Astrocyte (in vitro differentiated cells and primary cell): ENCODE results near the gene DDB1. TPM values are rescaled to one million over a fixed set of nuclear protein-coding genes. Genes with fewer than 3 reads are reported as not detected.

ENCODE experiments used
- DNase-seq: peaks from one replicate; pipeline ENCODE4 v3.0.0-alpha.2; 2010; ENCODE audit warnings: low read depth
- FAIRE-seq: peaks from 2 replicates; lab custom pipeline; 2011; peaks lifted over from hg19 to GRCh38; lab: Jason Lieb, UNC
- H2AFZ ChIP-seq: 2 replicates; pipeline ENCODE4 v1.6.0; 2012; ENCODE audit warnings: low read depth, low read length, inconsistent platforms
- H3K27ac ChIP-seq: 2 replicates; pipeline ENCODE4 v1.5.1; 2011; ENCODE audit warnings: low read depth, low read length, inconsistent platforms
- H3K27me3 ChIP-seq: 2 replicates; pipeline ENCODE4 v1.6.0; 2011; ENCODE audit warnings: low read length, inconsistent platforms; ENCODE audit not compliant: insufficient read depth
- H3K36me3 ChIP-seq: 2 replicates; pipeline ENCODE4 v1.5.1; 2011; ENCODE audit warnings: low read length, inconsistent platforms; ENCODE audit not compliant: insufficient read depth
- H3K4me1 ChIP-seq: 2 replicates; pipeline ENCODE4 v1.5.1; 2011; ENCODE audit warnings: low read length, inconsistent platforms; ENCODE audit not compliant: insufficient read depth
- H3K4me2 ChIP-seq: 2 replicates; pipeline ENCODE4 v1.6.0; 2012; ENCODE audit warnings: low read length, inconsistent platforms
- H3K4me3 ChIP-seq: 2 replicates; pipeline ENCODE4 v1.5.1; 2011; ENCODE audit warnings: low read depth, mild to moderate bottlenecking, low read length, inconsistent platforms; ENCODE audit not compliant: insufficient read depth
- H3K79me2 ChIP-seq: 2 replicates; pipeline ENCODE4 v1.6.0; 2012; ENCODE audit warnings: mild to moderate bottlenecking, low read length, inconsistent platforms; ENCODE audit not compliant: insufficient read depth
- H3K9ac ChIP-seq: 2 replicates; pipeline ENCODE4 v1.6.0; 2012; ENCODE audit warnings: mild to moderate bottlenecking, low read length, inconsistent platforms
- H3K9me3 ChIP-seq: 2 replicates; pipeline ENCODE4 v1.5.1; 2012; ENCODE audit warnings: low read depth, mild to moderate bottlenecking, low read length, inconsistent platforms; ENCODE audit not compliant: insufficient read depth
- H4K20me1 ChIP-seq: 2 replicates; pipeline ENCODE4 v1.6.0; 2012; ENCODE audit warnings: low read length, inconsistent platforms; ENCODE audit not compliant: insufficient read depth
- H3K27ac Mint-ChIP-seq: one replicate; pipeline ENCODE4 v1.8.0; 2021; ENCODE audit warnings: mild to moderate bottlenecking, mixed read lengths; ENCODE audit not compliant: unreplicated experiment
- H3K27me3 Mint-ChIP-seq: one replicate; pipeline ENCODE4 v1.8.0; 2021; ENCODE audit warnings: low read depth, mixed read lengths; ENCODE audit not compliant: unreplicated experiment
- H3K36me3 Mint-ChIP-seq: one replicate; pipeline ENCODE4 v1.8.0; 2021; ENCODE audit warnings: low read depth, mixed read lengths; ENCODE audit not compliant: unreplicated experiment
- H3K4me1 Mint-ChIP-seq: one replicate; pipeline ENCODE4 v1.8.0; 2021; ENCODE audit warnings: low read depth, mixed read lengths; ENCODE audit not compliant: unreplicated experiment
- H3K4me3 Mint-ChIP-seq: one replicate; pipeline ENCODE4 v1.8.0; 2021; ENCODE audit warnings: mild to moderate bottlenecking, moderate library complexity, mixed read lengths; ENCODE audit not compliant: unreplicated experiment
- H3K9me3 Mint-ChIP-seq: one replicate; pipeline ENCODE4 v1.8.0; 2021; ENCODE audit warnings: mild to moderate bottlenecking, mixed read lengths; ENCODE audit not compliant: unreplicated experiment
- CTCF ChIP-seq: IDR thresholded peaks from 2 replicates; pipeline ENCODE4 v1.5.1; 2011; ENCODE audit warnings: low read depth, mild to moderate bottlenecking, inconsistent platforms, low read length, moderate library complexity; ENCODE audit not compliant: insufficient read depth
- EZH2 ChIP-seq: IDR thresholded peaks from 2 replicates; pipeline ENCODE4 v1.6.1; 2012; ENCODE audit warnings: mild to moderate bottlenecking, low read length, inconsistent platforms; ENCODE audit not compliant: insufficient read depth
- total RNA-seq: library from RNA; stranded (reverse); gene quantifications from 2 replicates; pipeline ENCODE4 v1.2.1, GENCODE V29; 2021

Gene DDB1
- total RNA-seq, 1 donor from 2014 or later, result 251 TPM

- Histone ChIP-seq H3K9ac (no peak overlapping the region), H3K4me3 (no peak overlapping the region), H4K20me1 (no peaks in the 10 kb centered on the region), H3K4me1 (no peaks in the 10 kb centered on the region), H3K4me2 (no peak overlapping the region), H3K27ac (no peak overlapping the region), H3K27me3 (no peaks in the 10 kb centered on the region), H3K36me3 (no peaks in the 10 kb centered on the region), H3K79me2 (no peaks in the 10 kb centered on the region), H3K9me3 (no peaks in the 10 kb centered on the region), H2AFZ (no peak overlapping the region)
- Mint-ChIP-seq H3K27me3 (peaks cover 2% of the 10 kb centered on the region), H3K4me3 (no peak overlapping the region), H3K36me3 (peaks cover 13% of the 10 kb centered on the region), H3K9me3 (no peaks in the 10 kb centered on the region), H3K27ac (no peak overlapping the region), H3K4me1 (peaks cover 3% of the 10 kb centered on the region)
- no peak for DNase-seq
- no peak for TF ChIP-seq CTCF
- no peak for TF ChIP-seq EZH2
- FAIRE-seq, result no peak
These were observed 68.5 kb downstream of the DDB1 start for GRCh38 chr11:61264371-61264770.

DNA sequence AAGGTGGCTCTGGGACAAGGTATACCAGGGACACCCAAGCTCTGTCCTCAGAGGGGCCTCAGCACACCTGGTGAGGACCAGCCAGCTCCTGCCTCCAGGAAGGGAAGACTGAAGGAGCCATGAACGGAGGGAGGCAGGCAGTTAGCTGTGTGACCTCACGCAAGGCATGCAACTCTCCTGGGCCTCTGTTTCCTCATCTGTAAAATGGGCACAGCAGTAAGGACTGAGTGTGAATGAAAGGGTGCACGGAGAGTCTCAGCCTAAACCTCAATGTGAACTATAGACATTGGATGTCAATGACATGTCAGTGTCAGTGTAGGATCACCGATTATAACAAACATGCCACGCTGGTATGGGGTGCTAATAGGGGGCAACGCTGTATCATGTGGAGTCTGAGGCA is 73.5 kb downstream of the DDB1 start:
- no peaks in the 10 kb centered on the region for H3K4me1 Mint-ChIP-seq
- Histone ChIP-seq H3K9me3 (no peaks in the 10 kb centered on the region), H2AFZ (no peak overlapping the region), H3K4me2 (no peak overlapping the region), H3K79me2 (no peaks in the 10 kb centered on the region), H3K4me1 (no peaks in the 10 kb centered on the region), H3K4me3 (no peak overlapping the region), H3K27ac (no peak overlapping the region), H3K9ac (no peak overlapping the region), H3K27me3 (no peaks in the 10 kb centered on the region), H3K36me3 (no peaks in the 10 kb centered on the region), H4K20me1 (no peaks in the 10 kb centered on the region)
- peaks cover 13% of the 10 kb centered on the region for H3K36me3 Mint-ChIP-seq
- peaks cover 2% of the 10 kb centered on the region for H3K27me3 Mint-ChIP-seq
- no peak for TF ChIP-seq CTCF
- TF ChIP-seq EZH2, result no peak
- no peak for DNase-seq
- no peak overlapping the region for H3K27ac Mint-ChIP-seq
- no peak overlapping the region for H3K4me3 Mint-ChIP-seq
- FAIRE-seq, result no peak
- no peaks in the 10 kb centered on the region for H3K9me3 Mint-ChIP-seq

DNA sequence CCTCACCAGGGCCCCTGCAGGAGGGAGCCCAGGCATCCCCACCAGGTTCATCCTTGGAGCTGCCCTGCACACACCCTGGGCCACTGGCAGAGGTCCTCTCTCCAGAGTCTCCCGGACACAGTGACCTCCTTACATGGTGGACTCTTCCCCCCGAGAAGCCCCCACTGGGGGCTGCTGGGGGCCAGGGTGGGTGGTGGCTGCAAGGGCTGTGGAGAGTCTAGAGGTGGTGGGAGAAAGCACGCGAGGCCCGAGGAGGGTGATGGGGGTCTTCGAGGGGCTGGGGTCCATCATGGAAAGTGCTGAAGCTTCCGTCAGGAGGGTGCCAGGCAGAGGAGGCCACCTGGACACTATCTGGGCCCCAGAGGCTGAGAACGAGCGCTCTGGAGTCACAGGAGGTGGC is 74.4 kb downstream of the DDB1 start:
- no peak for DNase-seq
- no peak overlapping the region for H3K4me3 Mint-ChIP-seq

More for the DNA sequence above, 74.4 kb downstream of the DDB1 start:
- Histone ChIP-seq H3K79me2 (no peaks in the 10 kb centered on the region), H3K9ac (no peak overlapping the region), H4K20me1 (no peaks in the 10 kb centered on the region), H3K27ac (no peak overlapping the region), H3K9me3 (no peaks in the 10 kb centered on the region), H3K4me1 (no peaks in the 10 kb centered on the region), H3K4me3 (no peak overlapping the region), H3K36me3 (no peaks in the 10 kb centered on the region), H3K4me2 (no peak overlapping the region), H3K27me3 (peaks cover under 1% of the 10 kb centered on the region), H2AFZ (no peak overlapping the region)
- TF ChIP-seq EZH2 (no peak), CTCF (no peak)
- no peak overlapping the region for H3K27ac Mint-ChIP-seq
- no peak for FAIRE-seq
- peaks cover 5% of the 10 kb centered on the region for H3K27me3 Mint-ChIP-seq
- H3K9me3 Mint-ChIP-seq, result no peaks in the 10 kb centered on the region
- no peaks in the 10 kb centered on the region for H3K4me1 Mint-ChIP-seq
- H3K36me3 Mint-ChIP-seq, result peaks cover 13% of the 10 kb centered on the region
